Measurements from ENCODE around the gene CPED1.
"Not testable (repeated sequence)": the region's sequence is repeated elsewhere in the genome, so short reads cannot be mapped to it uniquely, and the experiment has no call there.

The CPED1 gene

GRCh38 chr7:121267612-121268011 lies 279.1 kb downstream of the CPED1 start:
- no peak for DNase-seq

- no peak for DNase-seq
Observed at GRCh38 chr7:121269798-121270197, 281.3 kb downstream of the CPED1 start.

- DNase-seq = no peak
Observed at GRCh38 chr7:121271098-121271497, 282.6 kb downstream of the CPED1 start.

GRCh38 chr7:121271916-121272315 lies 283.4 kb downstream of the CPED1 start:
- DNase-seq = no peak

- DNase-seq = no peak
Observed at GRCh38 chr7:121272676-121273075, 284.2 kb downstream of the CPED1 start.

GRCh38 chr7:121273467-121274167 lies 285.1 kb downstream of the CPED1 start:
- no peak for DNase-seq

GRCh38 chr7:121274467-121274866 lies 286.0 kb downstream of the CPED1 start:
- DNase-seq = no peak

GRCh38 chr7:121275204-121275603 lies 286.7 kb downstream of the CPED1 start:
- DNase-seq = no peak

- DNase-seq = no peak
Observed at GRCh38 chr7:121276313-121276712, 287.8 kb downstream of the CPED1 start.

GRCh38 chr7:121278120-121279021 lies 289.9 kb downstream of the CPED1 start:
- DNase-seq = no peak

- no peak for DNase-seq
Observed at GRCh38 chr7:121279060-121279620, 290.6 kb downstream of the CPED1 start.

- DNase-seq = no peak
Observed at GRCh38 chr7:121279822-121280221, 291.3 kb downstream of the CPED1 start.

- no peak for DNase-seq
Observed at GRCh38 chr7:121280656-121281055, 292.1 kb downstream of the CPED1 start.

GRCh38 chr7:121282129-121282528 lies 293.6 kb downstream of the CPED1 start:
- DNase-seq = no peak

GRCh38 chr7:121285066-121285667 lies 296.7 kb downstream of the CPED1 start:
- no peak for DNase-seq

- DNase-seq = no peak
Observed at GRCh38 chr7:121286186-121286585, 297.7 kb downstream of the CPED1 start.

- DNase-seq = no peak
Observed at GRCh38 chr7:121286742-121287734, 298.5 kb downstream of the CPED1 start.

- no peak for DNase-seq
Observed at GRCh38 chr7:121288894-121289293, 300.4 kb downstream of the CPED1 start.

GRCh38 chr7:121289930-121290329 lies 301.4 kb downstream of the CPED1 start:
- DNase-seq = not testable (repeated sequence)

GRCh38 chr7:121294448-121294992 lies 306.0 kb downstream of the CPED1 start:
- no peak for DNase-seq

GRCh38 chr7:121297843-121298242 lies 309.3 kb downstream of the CPED1 start:
- no peak for DNase-seq

- DNase-seq = no peak
Observed at GRCh38 chr7:121298831-121299239, 310.3 kb downstream of the CPED1 start.
